A549 (cell line): ENCODE data around the gene TNC. TPM values are rescaled to one million over a fixed set of nuclear protein-coding genes. Genes with fewer than 3 reads are reported as not detected.

Experiments used
- ATAC-seq, 2 experiments: fragments of 200-7000 bp in 1 of 2; fragments of >200 bp in 1 of 2; cut with Nextera tagmentation in 1 of 2; cut with Tn5 transposase in 1 of 2; 3 replicates each; pipeline versions ENCODE4 v1.8.0 to v1.9.1; 2018 to 2020; ENCODE audit warnings: mild to moderate bottlenecking in 1 of 2, moderate library complexity in 1 of 2
- CTCF ChIA-PET: fragments of 300-600 bp; sonication (Branson Sonifier 250); formaldehyde crosslinking; extraction: SDS; loops from one replicate; lab custom pipeline; 2021; ENCODE audit warnings: antibody characterized with exemption, inconsistent platforms; lab: Yijun Ruan, JAX
- POLR2A ChIA-PET: fragments of 350-600 bp; formaldehyde crosslinking; extraction: SDS; loops from one replicate; lab custom pipeline; 2021; ENCODE audit warnings: antibody characterized with exemption, inconsistent platforms; lab: Yijun Ruan, JAX
- DNase-seq, 2 experiments: peaks; one replicate each; pipeline versions ENCODE4 v3.0.0 to v3.0.0-alpha.2; 2011 to 2016; ENCODE audit warnings: low read depth in 1 of 2, low spot score in 1 of 2
- FAIRE-seq: peaks from 2 replicates; lab custom pipeline; 2011; peaks lifted over from hg19 to GRCh38; lab: Jason Lieb, UNC
- H3K27ac ChIP-seq, 2 experiments: fragments of >200 bp; sonication (Bioruptor Twin); formaldehyde crosslinking; 3 replicates each; pipeline ENCODE4 v1.5.1; 2016 to 2017
- H3K4me1 ChIP-seq: fragments of >200 bp; sonication (Bioruptor Twin); formaldehyde crosslinking; 3 replicates; pipeline ENCODE4 v1.6.1; 2016
- H3K4me2 ChIP-seq: fragments of >200 bp; sonication (Bioruptor Twin); formaldehyde crosslinking; 3 replicates; pipeline ENCODE4 v1.6.1; 2016
- H3K4me3 ChIP-seq: fragments of >200 bp; sonication (Bioruptor Twin); formaldehyde crosslinking; 3 replicates; pipeline ENCODE4 v1.5.1; 2016
- H3K9me3 ChIP-seq: fragments of >200 bp; sonication (Bioruptor Twin); formaldehyde crosslinking; 3 replicates; pipeline ENCODE4 v1.6.1; 2016
- ATOH8 ChIP-seq: fragments of 250-450 bp; sonication (Bioruptor Pico); IDR thresholded peaks from 2 replicates; pipeline ENCODE4 v1.5.0; 2020; ENCODE audit warnings: low read depth, mild to moderate bottlenecking, moderate library complexity
- CEBPB ChIP-seq, 2 experiments: fragments of >200 bp in 1 of 2; sonication (Bioruptor Twin) in 1 of 2; formaldehyde crosslinking in 1 of 2; IDR thresholded peaks; 2 replicates each; pipeline ENCODE4 v1.6.1; 2012 to 2016
- CHD4 ChIP-seq: fragments of 200-600 bp; sonication (generic); IDR thresholded peaks from 2 replicates; pipeline ENCODE4 v1.6.1; 2016; ENCODE audit warnings: antibody characterized with exemption, mild to moderate bottlenecking, borderline replicate concordance
- EHMT2 ChIP-seq: fragments of 200-600 bp; sonication (generic); IDR thresholded peaks from 2 replicates; pipeline ENCODE4 v1.6.1; 2016; ENCODE audit warnings: antibody characterized with exemption, low read depth, mild to moderate bottlenecking, moderate library complexity
- GATA3 ChIP-seq: IDR thresholded peaks from 2 replicates; pipeline ENCODE4 v1.6.1; 2012; ENCODE audit warnings: borderline replicate concordance
- MYC ChIP-seq: IDR thresholded peaks from 2 replicates; pipeline ENCODE4 v1.6.1; 2012; ENCODE audit warnings: mild to moderate bottlenecking, inconsistent platforms, low read length, improper control_type of control experiment, borderline replicate concordance
- NFE2L2 ChIP-seq: fragments of 150-350 bp; conservative IDR thresholded peaks from 2 replicates; pipeline ENCODE4 v1.6.1; 2014; ENCODE audit warnings: low read length
- NR3C1 ChIP-seq: fragments of >200 bp; sonication (Bioruptor Twin); formaldehyde crosslinking; IDR thresholded peaks from 3 replicates; pipeline ENCODE4 v1.6.1; 2017
- PHF8 ChIP-seq: fragments of 200-600 bp; sonication (generic); IDR thresholded peaks from 2 replicates; pipeline ENCODE4 v1.6.1; 2016; ENCODE audit warnings: low read depth, mild to moderate bottlenecking, antibody characterized with exemption, moderate library complexity, borderline replicate concordance
- RAD21 ChIP-seq, 2 experiments: fragments of >200 bp in 1 of 2; sonication (Bioruptor Twin) in 1 of 2; formaldehyde crosslinking in 1 of 2; IDR thresholded peaks in 1 of 2; conservative IDR thresholded peaks in 1 of 2; 2 replicates in 1 of 2; 3 replicates in 1 of 2; pipeline ENCODE4 v1.6.1; 2012 to 2018; ENCODE audit warnings: inconsistent platforms in 1 of 2
- SMC3 ChIP-seq: fragments of >200 bp; sonication (Bioruptor Twin); formaldehyde crosslinking; IDR thresholded peaks from 3 replicates; pipeline ENCODE4 v1.6.1; 2018; ENCODE audit warnings: inconsistent platforms
- SREBF2 ChIP-seq: fragments of 450-650 bp; IDR thresholded peaks from 2 replicates; pipeline ENCODE4 v1.6.1; 2014; ENCODE audit warnings: mild to moderate bottlenecking, moderate library complexity
- ZC3H11A ChIP-seq: fragments of 450-650 bp; IDR thresholded peaks from 2 replicates; pipeline ENCODE4 v1.6.1; 2014; ENCODE audit warnings: antibody characterized with exemption, mild to moderate bottlenecking
- WGBS: methylation state at CpG from one replicate; pipeline ENCODE4 v1.1.6; 2017; ENCODE audit errors: missing lambda C conversion rate; 5-methylcytosine and 5-hydroxymethylcytosine counted together
- polyA plus RNA-seq, 4 experiments: library from polyadenylated mRNA; depleted of rRNA in 3 of 4; stranded (reverse); fragments of >200 nt; fragmentation: RNase III in 1 of 4; extraction: RNeasy Plus Mini Kit Qiagen cat#74134 plus additional on column Dnase treatment in 1 of 4; gene quantifications; 2 replicates in 3 of 4; 3 replicates in 1 of 4; pipeline ENCODE4 v1.2.3, GENCODE V29; 2011 to 2017
- TF ChIP-seq, protein P1 (sequence below): fragments of >200 bp; sonication (Bioruptor Twin); formaldehyde crosslinking; IDR thresholded peaks from 3 replicates; pipeline ENCODE4 v1.6.1; 2016
- TF ChIP-seq, protein P2 (sequence below): fragments of >200 bp; sonication (Bioruptor Twin); formaldehyde crosslinking; IDR thresholded peaks from 2 replicates; pipeline ENCODE4 v1.6.1; 2016

Gene TNC
- polyA plus RNA-seq, 2 of the 4 experiments (the other 2 are of a cell fraction) = 0.50 to 0.63 TPM

- CTCF ChIA-PET = interaction anchor here (1.1 to 1.2 kb wide), 2 partner anchors 44 to 321 kb away, joined by 3 to 5 read pairs; no protein-coding TSS in a partner anchor
- FAIRE-seq (no peak), DNase-seq (no peak), ATAC-seq (peak; percentile 44 to 63; a peak in 2 of 6 replicates)
- POLR2A ChIA-PET = no interaction called here
- Histone ChIP-seq H3K4me3 (no peak overlapping the region), H3K27ac (peak overlapping the region in 1 of 2 experiments; percentile 29; a peak in 2 of 6 replicates), H3K4me2 (peak overlapping the region; percentile 35; the same call in 2 of the 3 replicates), H3K9me3 (no peaks in the 10 kb centered on the region), H3K4me1 (peaks cover 22% of the 10 kb centered on the region)
- TF ChIP-seq EHMT2 (no peak), CEBPB (IDR thresholded peaks at IDR 0.05) (peak; percentile 18 to 24; a peak in 1 of 4 replicates)
- WGBS = 46% methylated on average over 6 of the region's 6 CpGs
Observed at GRCh38 chr9:115058684-115059315, 59.2 kb downstream of the TNC start.

DNA sequence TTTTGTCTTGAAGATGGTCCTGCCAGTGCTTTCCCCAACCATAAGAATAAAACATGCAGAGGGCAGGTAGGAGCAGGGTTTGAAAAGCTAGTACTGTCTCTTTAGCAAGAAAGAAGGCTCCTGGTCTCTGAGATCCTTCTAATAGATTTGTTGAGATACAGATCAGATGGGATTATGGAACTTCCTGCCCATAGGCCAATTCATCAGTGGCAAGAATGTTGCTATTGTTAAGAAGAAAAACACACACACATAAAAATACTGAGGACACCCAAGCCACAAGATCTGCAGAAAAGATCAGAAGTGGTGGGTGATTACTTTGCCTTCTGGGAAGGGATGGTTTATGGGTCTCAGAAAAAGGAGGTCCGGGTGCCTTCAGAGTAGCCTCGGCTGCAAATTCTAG lies 59.8 kb downstream of the TNC start:
- ATAC-seq (no peak), FAIRE-seq (no peak), DNase-seq (no peak)
- H3K4me3 ChIP-seq = no peak overlapping the region
- ChIA-PET CTCF (interaction anchor here (1.0 to 1.2 kb wide), 3 partner anchors 17 to 320 kb away, joined by 3 to 5 read pairs (median 3); no protein-coding TSS in a partner anchor), POLR2A (no interaction called here)
- H3K9me3 ChIP-seq = no peaks in the 10 kb centered on the region
- 63% methylated on average over 2 of the region's 2 CpGs for WGBS
- H3K4me2 ChIP-seq = peak overlapping the region; percentile 35; the same call in 1 of the 3 replicates
- peak overlapping the region in 1 of 2 experiments; percentile 28; a peak in 2 of 6 replicates for H3K27ac ChIP-seq
- H3K4me1 ChIP-seq = peaks cover 16% of the 10 kb centered on the region; the same call in 2 of the 3 replicates
- TF ChIP-seq SREBF2 = no peak
- no peak for TF ChIP-seq ZC3H11A
- TF ChIP-seq EHMT2 = no peak
- no peak for TF ChIP-seq GATA3

DNA sequence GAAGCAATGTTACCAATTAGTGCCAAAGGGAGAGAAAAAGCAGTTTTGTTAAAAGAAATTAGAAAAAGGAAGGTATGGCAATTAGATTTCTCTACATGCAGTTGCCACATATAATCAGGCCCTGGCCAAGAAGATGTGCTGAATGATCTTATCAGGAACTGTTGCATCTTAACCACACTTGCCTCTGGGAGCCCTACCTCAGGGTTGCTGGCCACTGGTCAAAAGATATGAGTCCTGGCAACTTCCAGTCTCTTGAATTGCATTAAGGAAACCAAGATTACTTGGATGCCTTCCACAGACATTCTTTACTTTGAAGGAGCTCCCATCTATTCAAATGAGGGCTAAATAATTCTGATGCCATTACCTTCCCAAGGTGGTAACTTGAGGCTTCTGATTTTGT lies 60.4 kb downstream of the TNC start:
- Histone ChIP-seq H3K9me3 (no peaks in the 10 kb centered on the region), H3K4me3 (no peak overlapping the region), H3K4me2 (no peak overlapping the region), H3K4me1 (peaks cover 13% of the 10 kb centered on the region; the same call in 2 of the 3 replicates), H3K27ac (no peak overlapping the region)
- FAIRE-seq = no peak
- ChIA-PET POLR2A (no interaction called here), CTCF (interaction anchor here (1.0 kb wide), 1 partner anchor 17 kb away, joined by 3 read pairs; no protein-coding TSS in a partner anchor)
- no peak for ATAC-seq
- no peak for DNase-seq
- no peak for TF ChIP-seq MYC
- TF ChIP-seq SMC3 = no peak
- no peak for TF ChIP-seq ATOH8 (CRISPR knock-in tag)

DNA sequence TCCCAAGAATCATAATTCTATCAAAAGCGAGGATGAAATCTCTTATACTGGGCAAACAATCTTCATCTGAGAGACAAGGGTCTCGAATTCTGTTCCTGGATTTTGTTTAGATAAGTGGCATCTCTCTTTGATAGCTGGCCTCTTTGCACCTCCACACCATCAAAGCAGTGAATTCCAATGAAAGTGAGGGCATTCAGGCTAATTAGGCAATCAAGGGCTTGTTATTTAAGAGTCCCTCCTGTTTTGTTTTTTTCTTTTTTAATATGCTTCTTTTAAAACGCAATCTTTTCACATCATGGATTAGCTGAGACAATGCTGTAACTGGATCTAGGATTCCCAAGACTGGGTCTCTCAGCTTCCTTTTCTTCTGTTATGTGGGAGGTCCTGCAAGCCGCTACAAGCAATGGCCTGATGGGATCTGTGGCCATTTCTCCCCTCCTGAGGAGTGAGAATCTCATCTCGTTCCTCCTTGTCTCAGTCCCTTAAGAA lies 67.9 kb downstream of the TNC start:
- ATAC-seq = no peak
- FAIRE-seq = no peak
- Histone ChIP-seq H3K27ac (no peak overlapping the region), H3K4me1 (no peaks in the 10 kb centered on the region), H3K9me3 (no peaks in the 10 kb centered on the region), H3K4me3 (no peak overlapping the region), H3K4me2 (no peak overlapping the region)
- WGBS = 50% methylated on average over 5 of the region's 5 CpGs
- DNase-seq = no peak
- no peak for TF ChIP-seq CHD4
- TF ChIP-seq, protein P1, sequence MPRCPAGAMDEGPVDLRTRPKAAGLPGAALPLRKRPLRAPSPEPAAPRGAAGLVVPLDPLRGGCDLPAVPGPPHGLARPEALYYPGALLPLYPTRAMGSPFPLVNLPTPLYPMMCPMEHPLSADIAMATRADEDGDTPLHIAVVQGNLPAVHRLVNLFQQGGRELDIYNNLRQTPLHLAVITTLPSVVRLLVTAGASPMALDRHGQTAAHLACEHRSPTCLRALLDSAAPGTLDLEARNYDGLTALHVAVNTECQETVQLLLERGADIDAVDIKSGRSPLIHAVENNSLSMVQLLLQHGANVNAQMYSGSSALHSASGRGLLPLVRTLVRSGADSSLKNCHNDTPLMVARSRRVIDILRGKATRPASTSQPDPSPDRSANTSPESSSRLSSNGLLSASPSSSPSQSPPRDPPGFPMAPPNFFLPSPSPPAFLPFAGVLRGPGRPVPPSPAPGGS = no peak
- TF ChIP-seq NFE2L2 = no peak
- no peak for TF ChIP-seq RAD21 (conservative IDR thresholded peaks at IDR 0.05 in 1 of 2, IDR thresholded peaks at IDR 0.05 in 1 of 2)
- TF ChIP-seq PHF8 = no peak
- no peak for TF ChIP-seq NR3C1
- no peak for TF ChIP-seq CEBPB (IDR thresholded peaks at IDR 0.05)
- no peak for TF ChIP-seq EHMT2
- TF ChIP-seq, protein P2, sequence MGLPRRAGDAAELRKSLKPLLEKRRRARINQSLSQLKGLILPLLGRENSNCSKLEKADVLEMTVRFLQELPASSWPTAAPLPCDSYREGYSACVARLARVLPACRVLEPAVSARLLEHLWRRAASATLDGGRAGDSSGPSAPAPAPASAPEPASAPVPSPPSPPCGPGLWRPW = no peak
- TF ChIP-seq ATOH8 (CRISPR knock-in tag) = no peak
- POLR2A ChIA-PET = no interaction called here
- CTCF ChIA-PET = interaction anchor here (1.0 kb wide), 1 partner anchor 10 kb away, joined by 3 read pairs; no protein-coding TSS in a partner anchor
